Measurements from ENCODE around the gene ENAH. TPM values are rescaled to one million over a fixed set of nuclear protein-coding genes. Genes with fewer than 3 reads are reported as not detected.

ENAH gene
- total RNA-seq, 1 experiment from 2014 or later = 100 TPM

GRCh38 chr1:225525377-225525776, 127.5 kb downstream of the ENAH start (continued):
- TF ChIP-seq CTCF (IDR thresholded peaks at IDR 0.05 in 2 of 3, conservative IDR thresholded peaks at IDR 0.05 in 1 of 3; ENCODE audit: borderline replicate concordance in 1 of 3, insufficient read depth in 1 of 3, low read depth in 2 of 3, low read length in 2 of 3) (no peak), ZNF274 (IDR thresholded peaks at IDR 0.05; ENCODE audit: low read depth, low read length) (no peak), ATF3 (IDR thresholded peaks at IDR 0.05) (no peak), EZH2 (IDR thresholded peaks at IDR 0.05) (no peak), CEBPB (IDR thresholded peaks at IDR 0.05; ENCODE audit: low read depth) (no peak)
- TF ChIP-seq, protein P1, sequence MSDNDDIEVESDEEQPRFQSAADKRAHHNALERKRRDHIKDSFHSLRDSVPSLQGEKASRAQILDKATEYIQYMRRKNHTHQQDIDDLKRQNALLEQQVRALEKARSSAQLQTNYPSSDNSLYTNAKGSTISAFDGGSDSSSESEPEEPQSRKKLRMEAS (IDR thresholded peaks at IDR 0.05) = no peak

- TF ChIP-seq EZH2 (IDR thresholded peaks at IDR 0.05) (no peak), ATF3 (IDR thresholded peaks at IDR 0.05) (no peak), EZH2phosphoT487 (IDR thresholded peaks at IDR 0.05; ENCODE audit: borderline replicate concordance) (no peak), SRF (IDR thresholded peaks at IDR 0.05; ENCODE audit: low read depth) (no peak), JUND (IDR thresholded peaks at IDR 0.05) (no peak), EGR1 (IDR thresholded peaks at IDR 0.05; ENCODE audit: low read depth) (no peak), CEBPB (IDR thresholded peaks at IDR 0.05; ENCODE audit: low read depth) (no peak), CBX3 (IDR thresholded peaks at IDR 0.05; ENCODE audit: low read depth) (no peak), SIN3A (IDR thresholded peaks at IDR 0.05; ENCODE audit: low read depth) (no peak), POLR2A (IDR thresholded peaks at IDR 0.05; ENCODE audit: borderline replicate concordance, extremely low read depth, insufficient read depth, insufficient read length) (no peak), RAD21 (IDR thresholded peaks at IDR 0.05; ENCODE audit: low read depth) (no peak), FOSL1 (IDR thresholded peaks at IDR 0.05; ENCODE audit: low read depth) (no peak), SP1 (IDR thresholded peaks at IDR 0.05; ENCODE audit: low read depth) (no peak), ZNF274 (IDR thresholded peaks at IDR 0.05; ENCODE audit: low read depth, low read length) (no peak), ZFX (IDR thresholded peaks at IDR 0.05) (no peak), POLR2AphosphoS5 (IDR thresholded peaks at IDR 0.05; ENCODE audit: low read depth, low read length) (no peak)
- TF ChIP-seq, protein P1 (IDR thresholded peaks at IDR 0.05) = no peak
- TF ChIP-seq, protein P2, sequence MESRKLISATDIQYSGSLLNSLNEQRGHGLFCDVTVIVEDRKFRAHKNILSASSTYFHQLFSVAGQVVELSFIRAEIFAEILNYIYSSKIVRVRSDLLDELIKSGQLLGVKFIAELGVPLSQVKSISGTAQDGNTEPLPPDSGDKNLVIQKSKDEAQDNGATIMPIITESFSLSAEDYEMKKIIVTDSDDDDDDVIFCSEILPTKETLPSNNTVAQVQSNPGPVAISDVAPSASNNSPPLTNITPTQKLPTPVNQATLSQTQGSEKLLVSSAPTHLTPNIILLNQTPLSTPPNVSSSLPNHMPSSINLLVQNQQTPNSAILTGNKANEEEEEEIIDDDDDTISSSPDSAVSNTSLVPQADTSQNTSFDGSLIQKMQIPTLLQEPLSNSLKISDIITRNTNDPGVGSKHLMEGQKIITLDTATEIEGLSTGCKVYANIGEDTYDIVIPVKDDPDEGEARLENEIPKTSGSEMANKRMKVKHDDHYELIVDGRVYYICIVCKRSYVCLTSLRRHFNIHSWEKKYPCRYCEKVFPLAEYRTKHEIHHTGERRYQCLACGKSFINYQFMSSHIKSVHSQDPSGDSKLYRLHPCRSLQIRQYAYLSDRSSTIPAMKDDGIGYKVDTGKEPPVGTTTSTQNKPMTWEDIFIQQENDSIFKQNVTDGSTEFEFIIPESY (IDR thresholded peaks at IDR 0.05; ENCODE audit: extremely low read depth, insufficient replicate concordance, low read length) = no peak
- no peak for ATAC-seq
- no peak for DNase-seq (ENCODE audit: low read depth, low spot score)
- no peaks in the 10 kb centered on the region for H3K9me2 ChIP-seq (ENCODE audit: insufficient read depth)
- RAD21 ChIA-PET (ENCODE audit: low non-redundant PET in 1 of 2, low total read pairs in 2 of 2, uncharacterized antibody in 2 of 2, unreplicated experiment in 2 of 2) = no interaction called here
- no peaks in the 10 kb centered on the region for H3K9me3 ChIP-seq (ENCODE audit: control insufficient read depth in 1 of 2, insufficient read depth in 1 of 2, low read depth in 1 of 2, low read length in 2 of 2)
- no peak overlapping the region for H3K9ac ChIP-seq (ENCODE audit: low read length)
- H4K20me1 ChIP-seq (ENCODE audit: insufficient read depth) = 0 out of 2 replicates have a peak, but pooled peaks cover 4% of the 10 kb centered on the region
- no peak overlapping the region for H2AFZ ChIP-seq (ENCODE audit: low read depth, low read length, poor library complexity, severe bottlenecking)
- CTCF ChIA-PET = no interaction called here
- no peaks in the 10 kb centered on the region for H3K27me3 ChIP-seq (ENCODE audit: insufficient read depth, low read length)
- no peaks in the 10 kb centered on the region for H3K4me1 ChIP-seq (ENCODE audit: control insufficient read depth in 1 of 2, insufficient read depth in 2 of 2, low read length in 2 of 2)
- no peak overlapping the region for H3K4me2 ChIP-seq (ENCODE audit: low read length)
- POLR2A ChIA-PET = no interaction called here
- intact Hi-C loops (cut with micrococcal nuclease) = no loop called here
- H3K36me3 ChIP-seq (ENCODE audit: control insufficient read depth in 1 of 2, insufficient read depth in 2 of 2, low read length in 2 of 2) = no peaks in the 10 kb centered on the region
- H3K27ac ChIP-seq (ENCODE audit: low read depth, low read length) = no peak overlapping the region
- H3K4me3 ChIP-seq (replicated peaks in 1 of 2; ENCODE audit: low read depth in 1 of 2, low read length in 2 of 2) = no peak overlapping the region
- BruUV-seq (replicated peaks) = no TSS peak
- no peaks in the 10 kb centered on the region for H3K79me2 ChIP-seq (ENCODE audit: insufficient read depth, low read length)
These were observed 128.4 kb downstream of the ENAH start for GRCh38 chr1:225524570-225524969.
